Stimulated activated naive B cell treated with anti-CD40 and anti-IgM and Interleukin-4, amounts not matched to agents 10 μg/mL and 1 μg/mL and 100 μg/mL, for 72 hours (primary cell): ENCODE measurements around the gene SLC7A8.
A peak's percentile ranks its signal among the peaks of the same experiment; 100 is the strongest.

Source experiments
- ATAC-seq, 2 donors: fragments of 150-1000 bp; cut with Tn5 transposase; replicated peaks; 2 replicates each; pipeline ENCODE4 v1.10.0; 2021; ENCODE audit warnings: moderate library complexity in 1 of 2
- DNase-seq: peaks from one replicate; pipeline ENCODE4 v3.0.0; 2021
- H3K27ac Mint-ChIP-seq: one replicate; pipeline ENCODE4 v1.8.0; 2022; ENCODE audit warnings: mild to moderate bottlenecking, mixed read lengths
- H3K27me3 Mint-ChIP-seq, 2 donors: one replicate each; pipeline ENCODE4 v1.8.0; 2022; ENCODE audit warnings: mixed read lengths in 2 of 2
- H3K36me3 Mint-ChIP-seq, 2 donors: one replicate each; pipeline ENCODE4 v1.8.0; 2022; ENCODE audit warnings: mixed read lengths in 2 of 2, mild to moderate bottlenecking in 1 of 2
- H3K4me1 Mint-ChIP-seq, 2 donors: one replicate each; pipeline ENCODE4 v1.8.0; 2022; ENCODE audit warnings: mixed read lengths in 2 of 2, mild to moderate bottlenecking in 1 of 2
- H3K4me3 Mint-ChIP-seq, 2 donors: one replicate each; pipeline ENCODE4 v1.8.0; 2022; ENCODE audit warnings: mild to moderate bottlenecking in 2 of 2, mixed read lengths in 2 of 2, moderate library complexity in 1 of 2
- H3K9me3 Mint-ChIP-seq, 2 donors: one replicate each; pipeline ENCODE4 v1.8.0; 2022; ENCODE audit warnings: mixed read lengths in 2 of 2, mild to moderate bottlenecking in 1 of 2

SLC7A8 gene

GRCh38 chr14:23140371-23140770 is 43.1 kb downstream of the SLC7A8 start:
- Mint-ChIP-seq H3K27me3 (peaks cover 0 to 8% of the 10 kb centered on the region in 2 donors), H3K4me1 (no peaks in the 10 kb centered on the region), H3K4me3 (no peak overlapping the region), H3K27ac (no peak overlapping the region), H3K9me3 (no peaks in the 10 kb centered on the region), H3K36me3 (no peaks in the 10 kb centered on the region)
- DNase-seq = no peak
- no peak for ATAC-seq

- no peaks in the 10 kb centered on the region for H3K4me1 Mint-ChIP-seq
- DNase-seq (no peak), ATAC-seq (no peak)
- no peak overlapping the region for H3K4me3 Mint-ChIP-seq
- no peaks in the 10 kb centered on the region for H3K36me3 Mint-ChIP-seq
- no peak overlapping the region for H3K27ac Mint-ChIP-seq
- peaks cover 0 to 8% of the 10 kb centered on the region in 2 donors for H3K27me3 Mint-ChIP-seq
- H3K9me3 Mint-ChIP-seq = no peaks in the 10 kb centered on the region
Measured at GRCh38 chr14:23139874-23140273, 43.6 kb downstream of the SLC7A8 start.

GRCh38 chr14:23137813-23138535 is 45.5 kb downstream of the SLC7A8 start:
- Mint-ChIP-seq H3K4me3 (no peak overlapping the region), H3K9me3 (no peaks in the 10 kb centered on the region), H3K27ac (no peak overlapping the region), H3K27me3 (peaks cover 0 to 8% of the 10 kb centered on the region in 2 donors), H3K4me1 (no peaks in the 10 kb centered on the region), H3K36me3 (no peaks in the 10 kb centered on the region)
- DNase-seq (no peak), ATAC-seq (no peak)

DNA sequence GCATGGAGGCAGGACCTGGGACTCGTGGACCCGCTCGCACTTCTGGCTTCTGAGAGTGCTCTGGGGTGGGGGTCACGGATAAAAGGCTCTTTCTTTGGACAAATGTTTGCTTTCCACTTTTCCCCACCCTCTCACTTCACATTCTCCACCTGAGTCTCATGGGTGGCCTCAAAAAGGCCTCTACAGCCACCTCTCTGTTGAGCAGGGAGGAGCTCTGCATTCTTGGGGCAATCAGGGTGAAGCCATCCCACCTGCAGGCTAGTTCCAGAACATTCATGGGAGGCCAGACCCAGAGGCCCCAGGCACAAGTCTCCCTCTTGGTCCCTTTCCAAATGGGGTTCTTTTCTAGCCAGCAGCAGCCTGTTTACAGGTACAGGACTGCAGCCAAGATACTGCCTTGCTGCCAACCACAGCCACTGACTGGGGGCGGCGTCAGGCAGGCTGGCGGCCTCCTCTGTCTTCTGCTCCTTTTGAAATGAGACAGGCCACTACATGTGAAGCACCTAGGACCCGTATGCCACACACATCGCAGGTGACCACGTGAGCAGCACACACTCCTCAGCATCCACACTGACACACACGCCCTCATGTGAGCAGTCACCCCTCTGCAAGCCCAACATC is 46.2 kb downstream of the SLC7A8 start:
- DNase-seq (no peak), ATAC-seq (no peak)
- peaks cover 0 to 8% of the 10 kb centered on the region in 2 donors for H3K27me3 Mint-ChIP-seq
- H3K9me3 Mint-ChIP-seq = no peaks in the 10 kb centered on the region
- H3K27ac Mint-ChIP-seq = no peak overlapping the region
- no peak overlapping the region for H3K4me3 Mint-ChIP-seq
- H3K36me3 Mint-ChIP-seq = no peaks in the 10 kb centered on the region
- H3K4me1 Mint-ChIP-seq = no peaks in the 10 kb centered on the region

- Mint-ChIP-seq H3K27me3 (peaks cover 0 to 8% of the 10 kb centered on the region in 2 donors), H3K4me1 (no peaks in the 10 kb centered on the region), H3K36me3 (no peaks in the 10 kb centered on the region), H3K9me3 (no peaks in the 10 kb centered on the region), H3K27ac (no peak overlapping the region), H3K4me3 (no peak overlapping the region)
- DNase-seq (no peak), ATAC-seq (no peak)
Measured at GRCh38 chr14:23136566-23137133, 46.8 kb downstream of the SLC7A8 start.

DNA sequence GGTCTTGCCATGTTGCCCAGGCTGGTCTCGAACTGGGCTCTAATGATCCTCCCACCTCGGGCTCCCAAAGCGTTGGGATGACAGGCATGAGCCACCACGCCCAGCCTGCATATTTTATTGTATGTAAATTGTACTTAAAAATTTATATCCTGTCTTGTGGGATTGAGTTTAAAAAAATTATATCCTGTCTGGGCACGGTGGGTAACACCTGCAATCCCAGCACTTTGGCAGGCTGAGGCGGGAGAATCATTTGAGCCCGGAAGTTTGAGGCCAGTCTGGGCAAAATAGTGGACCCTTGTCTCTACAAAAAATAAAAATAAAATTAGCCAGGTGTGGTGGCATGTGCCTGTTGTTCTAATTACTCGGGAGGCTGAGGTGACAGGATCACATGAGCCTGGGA is 50.5 kb downstream of the SLC7A8 start:
- Mint-ChIP-seq H3K9me3 (no peaks in the 10 kb centered on the region), H3K4me1 (peaks cover 14 to 19% of the 10 kb centered on the region in 2 donors), H3K36me3 (no peaks in the 10 kb centered on the region), H3K27ac (no peak overlapping the region), H3K27me3 (peaks cover 0 to 3% of the 10 kb centered on the region in 2 donors), H3K4me3 (no peak overlapping the region)
- DNase-seq (no peak), ATAC-seq (no peak)

DNA sequence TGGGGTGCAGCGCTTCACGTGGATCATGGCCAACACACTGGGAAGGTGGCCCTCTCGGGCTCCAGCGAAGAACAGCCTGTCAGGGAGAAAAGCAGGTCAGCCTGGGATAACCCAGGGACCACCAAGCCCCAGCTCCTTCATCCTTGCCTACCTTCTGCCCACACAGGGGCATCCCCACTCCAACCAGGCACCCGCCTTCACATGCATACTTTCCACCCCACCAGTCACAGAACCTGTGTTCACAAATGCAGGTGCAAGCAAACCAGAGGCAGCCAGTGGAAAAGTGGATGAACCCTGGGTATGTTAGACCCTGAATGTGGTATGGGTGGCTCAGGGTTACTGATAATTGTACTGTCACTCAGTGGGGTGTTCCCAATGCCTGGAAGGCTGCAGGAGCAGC is 52.0 kb downstream of the SLC7A8 start:
- no peak overlapping the region for H3K27ac Mint-ChIP-seq
- no peak overlapping the region for H3K4me3 Mint-ChIP-seq
- no peaks in the 10 kb centered on the region for H3K36me3 Mint-ChIP-seq
- H3K9me3 Mint-ChIP-seq = no peaks in the 10 kb centered on the region
- peaks cover 0 to 3% of the 10 kb centered on the region in 2 donors for H3K27me3 Mint-ChIP-seq
- H3K4me1 Mint-ChIP-seq = peaks cover 16 to 22% of the 10 kb centered on the region in 2 donors
- ATAC-seq (peak; percentile 59 to 60), DNase-seq (no peak)

DNA sequence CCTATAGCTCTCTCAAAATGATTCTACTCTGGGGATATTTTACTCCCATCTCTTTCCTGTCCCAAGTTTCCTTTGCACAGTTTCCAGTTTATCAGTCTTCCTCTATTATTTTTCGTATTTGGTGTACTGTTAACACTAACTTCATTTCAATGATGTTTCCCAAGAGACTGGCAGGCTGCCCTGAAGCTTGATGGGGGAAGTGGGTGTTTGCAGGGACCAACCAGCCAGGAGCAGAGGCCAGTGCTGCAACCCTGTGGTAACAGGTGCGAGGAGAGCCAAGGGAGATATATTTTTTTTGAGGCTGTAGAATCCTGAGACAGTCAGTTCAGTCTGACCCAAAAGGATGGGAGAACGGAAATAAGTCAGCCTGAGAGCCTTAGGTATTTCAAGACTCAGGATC is 52.6 kb downstream of the SLC7A8 start:
- no peaks in the 10 kb centered on the region for H3K9me3 Mint-ChIP-seq
- DNase-seq (no peak), ATAC-seq (peak in 1 of 2 donors; percentile 23)
- H3K4me3 Mint-ChIP-seq = no peak overlapping the region
- no peak overlapping the region for H3K27ac Mint-ChIP-seq
- H3K36me3 Mint-ChIP-seq = no peaks in the 10 kb centered on the region
- H3K27me3 Mint-ChIP-seq = no peaks in the 10 kb centered on the region
- peaks cover 16 to 22% of the 10 kb centered on the region in 2 donors for H3K4me1 Mint-ChIP-seq

DNA sequence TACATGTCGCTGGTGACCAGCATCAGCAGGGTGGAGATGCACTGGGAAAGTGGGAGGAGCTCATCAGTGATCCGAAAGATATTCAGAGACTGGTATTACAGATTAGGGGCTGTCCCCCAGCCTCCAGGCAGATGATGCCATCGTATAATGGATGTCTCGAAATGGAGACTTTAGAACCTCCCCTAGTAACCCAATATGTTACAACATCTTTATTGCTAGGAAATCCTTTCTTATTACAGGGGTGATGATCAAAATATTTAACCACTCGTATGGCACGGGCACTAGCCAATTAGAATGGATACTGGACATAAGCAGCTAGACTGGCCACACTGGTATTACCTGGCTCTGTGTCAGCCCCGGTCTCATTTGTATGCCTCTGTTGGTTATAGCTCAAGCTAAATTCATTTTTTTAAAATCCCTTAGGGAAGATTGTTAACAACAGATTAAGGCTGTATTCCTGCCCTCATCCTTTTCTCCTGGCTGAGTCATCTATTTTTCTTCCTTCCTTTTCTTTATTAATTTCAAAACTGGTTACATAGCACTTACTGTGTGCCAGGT is 53.6 kb downstream of the SLC7A8 start:
- H3K27me3 Mint-ChIP-seq = no peaks in the 10 kb centered on the region
- ATAC-seq = no peak
- H3K4me1 Mint-ChIP-seq = peaks cover 16 to 22% of the 10 kb centered on the region in 2 donors
- H3K27ac Mint-ChIP-seq = no peak overlapping the region
- DNase-seq = no peak
- no peaks in the 10 kb centered on the region for H3K9me3 Mint-ChIP-seq
- H3K36me3 Mint-ChIP-seq = no peaks in the 10 kb centered on the region
- no peak overlapping the region for H3K4me3 Mint-ChIP-seq

DNA sequence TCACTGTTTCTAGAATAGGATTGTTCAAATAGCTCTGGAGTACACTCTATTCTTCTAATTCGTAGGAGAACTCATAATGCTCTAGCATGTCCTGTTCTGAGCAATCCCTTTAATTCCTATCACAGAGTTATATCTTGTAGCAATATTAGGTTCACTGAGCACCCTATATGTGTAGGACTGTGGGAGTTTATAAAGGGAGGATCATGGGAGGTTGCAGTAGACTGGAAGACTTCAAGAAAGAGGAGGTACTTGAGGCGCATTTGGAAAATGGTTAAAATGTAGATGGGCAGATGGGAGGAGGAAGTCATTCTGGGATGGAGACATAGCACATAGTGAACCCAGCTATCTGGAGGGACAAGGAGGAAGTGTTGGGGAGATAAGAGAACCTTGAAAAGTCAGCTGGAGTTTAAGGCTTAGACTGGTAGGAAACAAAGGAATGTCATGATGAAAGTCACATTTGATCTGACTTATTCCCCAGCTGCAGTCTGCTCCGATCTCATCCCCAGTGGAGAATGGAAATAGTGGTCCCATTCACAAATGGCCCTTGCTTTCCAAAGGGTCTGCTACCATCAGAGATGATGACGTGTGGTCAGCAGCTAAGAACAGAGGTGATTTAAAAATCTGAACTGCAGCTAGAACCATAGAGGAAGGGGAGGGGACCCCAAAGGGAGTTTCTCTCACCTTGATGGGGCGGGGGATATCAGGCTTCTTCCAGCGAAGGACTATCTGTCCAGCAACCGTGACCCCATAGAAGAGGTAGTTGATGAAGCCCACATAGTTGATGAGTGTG is 54.3 kb downstream of the SLC7A8 start:
- H3K36me3 Mint-ChIP-seq = no peaks in the 10 kb centered on the region
- H3K4me3 Mint-ChIP-seq = no peak overlapping the region
- no peak for DNase-seq
- H3K9me3 Mint-ChIP-seq = no peaks in the 10 kb centered on the region
- no peak for ATAC-seq
- H3K4me1 Mint-ChIP-seq = peaks cover 16 to 22% of the 10 kb centered on the region in 2 donors
- no peaks in the 10 kb centered on the region for H3K27me3 Mint-ChIP-seq
- no peak overlapping the region for H3K27ac Mint-ChIP-seq

DNA sequence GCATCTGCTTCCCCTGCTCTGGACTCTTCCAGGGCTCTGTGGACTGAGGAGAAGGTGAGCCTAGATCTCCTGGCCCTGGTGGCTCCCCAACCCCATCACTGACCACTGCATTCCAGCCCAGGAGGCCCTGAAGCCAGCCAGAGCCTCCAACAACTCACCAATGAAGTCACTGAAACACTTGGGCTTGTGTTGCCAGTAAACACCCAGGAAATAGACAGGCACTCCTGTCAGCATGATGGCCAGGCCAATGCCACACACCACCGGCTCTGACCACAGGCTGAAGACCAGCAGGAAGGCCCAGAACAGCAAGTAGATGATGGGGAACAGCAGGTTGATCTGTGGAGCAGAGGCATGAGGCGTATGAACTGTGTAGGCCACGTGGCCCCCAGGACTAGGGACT is 55.6 kb downstream of the SLC7A8 start:
- no peak for DNase-seq
- Mint-ChIP-seq H3K9me3 (no peaks in the 10 kb centered on the region), H3K36me3 (no peaks in the 10 kb centered on the region), H3K27me3 (no peaks in the 10 kb centered on the region), H3K4me3 (no peak overlapping the region), H3K27ac (peak overlapping the region; percentile 33), H3K4me1 (peaks cover 16 to 22% of the 10 kb centered on the region in 2 donors)
- ATAC-seq = no peak

- H3K4me1 Mint-ChIP-seq = peaks cover 19 to 23% of the 10 kb centered on the region in 2 donors
- no peak overlapping the region for H3K27ac Mint-ChIP-seq
- DNase-seq (no peak), ATAC-seq (no peak)
- no peak overlapping the region for H3K4me3 Mint-ChIP-seq
- H3K9me3 Mint-ChIP-seq = no peaks in the 10 kb centered on the region
- no peaks in the 10 kb centered on the region for H3K36me3 Mint-ChIP-seq
- no peaks in the 10 kb centered on the region for H3K27me3 Mint-ChIP-seq
Measured at GRCh38 chr14:23126548-23127278, 56.7 kb downstream of the SLC7A8 start.

- ATAC-seq (no peak), DNase-seq (no peak)
- peaks cover 21 to 24% of the 10 kb centered on the region in 2 donors for H3K4me1 Mint-ChIP-seq
- no peaks in the 10 kb centered on the region for H3K36me3 Mint-ChIP-seq
- no peak overlapping the region for H3K27ac Mint-ChIP-seq
- H3K9me3 Mint-ChIP-seq = no peaks in the 10 kb centered on the region
- H3K27me3 Mint-ChIP-seq = no peaks in the 10 kb centered on the region
- H3K4me3 Mint-ChIP-seq = no peak overlapping the region
Measured at GRCh38 chr14:23125933-23126524, 57.4 kb downstream of the SLC7A8 start.
